HG02571 (cell line): Measurements from ENCODE around the gene SERPINA12.
"Not testable (repeated sequence)": the region's sequence is repeated elsewhere in the genome, so short reads cannot be mapped to it uniquely, and the experiment has no call there.

ENCODE experiments used
- ATAC-seq: cut with Tn5 transposase; IDR thresholded peaks from one replicate; pipeline ENCODE4 v1.9.1; 2021; ENCODE audit warnings: mild to moderate bottlenecking, moderate library complexity; ENCODE audit not compliant: unreplicated experiment

Gene SERPINA12

GRCh38 chr14:94538070-94538740 lies 28.9 kb upstream of the SERPINA12 start:
- ATAC-seq = no peak

GRCh38 chr14:94536836-94537235 lies 27.6 kb upstream of the SERPINA12 start:
- no peak for ATAC-seq

DNA sequence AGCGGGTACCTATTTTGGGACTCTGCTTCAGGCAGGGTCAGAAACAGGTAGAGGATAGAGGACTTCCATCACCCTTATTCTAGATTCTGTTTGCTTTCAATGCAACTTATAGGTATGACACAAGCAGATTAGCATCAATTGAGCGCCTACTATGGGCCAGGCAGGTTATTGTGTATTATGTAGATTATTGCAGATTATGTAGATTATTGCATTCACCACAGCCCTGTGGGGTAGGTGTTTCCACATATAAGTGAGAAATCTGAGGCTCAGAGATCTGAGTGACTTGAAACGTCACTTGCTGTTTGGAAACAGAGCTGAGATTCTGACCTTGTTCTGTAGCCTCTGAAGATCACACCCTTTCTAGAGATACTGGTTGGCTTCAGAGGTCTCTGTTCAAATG lies 26.2 kb upstream of the SERPINA12 start:
- ATAC-seq = no peak

DNA sequence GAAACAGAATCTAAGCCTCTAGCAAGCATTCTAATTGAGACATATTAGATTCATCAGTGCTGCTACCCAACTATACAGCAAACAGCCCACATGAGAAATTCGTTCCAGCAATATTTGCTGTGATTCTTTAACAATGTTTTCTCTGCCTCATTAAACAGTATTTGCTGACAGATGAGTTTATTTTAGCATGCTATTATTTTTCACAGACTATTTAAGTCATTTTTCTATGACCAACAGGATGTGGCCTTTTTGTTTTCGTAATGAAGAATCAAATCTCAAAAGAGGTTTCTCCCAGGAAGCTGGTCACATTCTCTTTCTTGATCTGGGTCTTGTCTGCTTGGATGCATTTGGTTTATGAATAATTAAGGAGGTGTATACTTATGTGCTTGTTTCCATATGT lies 23.2 kb upstream of the SERPINA12 start:
- ATAC-seq = no peak

DNA sequence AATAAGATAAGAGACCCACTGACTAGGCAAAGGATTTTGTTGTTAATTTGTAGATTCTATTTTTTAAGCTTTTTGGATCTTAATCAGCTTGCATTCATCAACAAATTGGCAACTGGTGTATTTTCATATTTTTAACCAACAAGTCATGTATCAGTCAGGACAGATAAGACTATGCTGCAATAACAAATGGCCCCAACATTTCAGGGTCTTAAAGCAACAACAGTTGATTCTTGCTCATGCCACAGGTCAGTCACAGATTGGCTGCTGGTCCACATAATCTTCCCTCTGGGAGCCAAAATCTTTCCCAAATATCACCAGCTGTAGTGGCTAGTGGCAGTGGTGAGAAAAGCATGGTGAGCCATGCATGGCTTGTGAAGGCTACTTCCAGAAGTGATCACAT lies 21.9 kb upstream of the SERPINA12 start:
- ATAC-seq = no peak

DNA sequence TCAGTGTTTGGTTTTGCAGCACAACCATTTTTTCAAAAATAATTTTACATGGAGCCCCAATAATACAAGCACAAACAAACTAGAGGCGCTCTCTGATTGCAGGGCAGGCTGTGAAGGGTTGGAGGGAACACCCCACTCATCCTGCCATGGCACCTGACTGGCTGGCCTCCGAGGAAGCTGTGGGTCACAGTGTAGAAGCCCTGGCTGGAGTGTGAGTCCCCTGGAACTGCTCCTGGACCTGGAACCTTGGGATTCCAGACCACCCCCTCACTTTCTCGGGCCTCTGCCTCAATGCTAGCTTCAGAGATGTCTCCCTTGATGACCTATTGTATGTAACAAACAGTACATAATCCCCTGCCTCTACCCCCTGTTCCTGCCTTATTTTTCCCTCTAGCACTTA lies 14.8 kb upstream of the SERPINA12 start:
- ATAC-seq = no peak

GRCh38 chr14:94523265-94523664 lies 14.0 kb upstream of the SERPINA12 start:
- no peak for ATAC-seq

DNA sequence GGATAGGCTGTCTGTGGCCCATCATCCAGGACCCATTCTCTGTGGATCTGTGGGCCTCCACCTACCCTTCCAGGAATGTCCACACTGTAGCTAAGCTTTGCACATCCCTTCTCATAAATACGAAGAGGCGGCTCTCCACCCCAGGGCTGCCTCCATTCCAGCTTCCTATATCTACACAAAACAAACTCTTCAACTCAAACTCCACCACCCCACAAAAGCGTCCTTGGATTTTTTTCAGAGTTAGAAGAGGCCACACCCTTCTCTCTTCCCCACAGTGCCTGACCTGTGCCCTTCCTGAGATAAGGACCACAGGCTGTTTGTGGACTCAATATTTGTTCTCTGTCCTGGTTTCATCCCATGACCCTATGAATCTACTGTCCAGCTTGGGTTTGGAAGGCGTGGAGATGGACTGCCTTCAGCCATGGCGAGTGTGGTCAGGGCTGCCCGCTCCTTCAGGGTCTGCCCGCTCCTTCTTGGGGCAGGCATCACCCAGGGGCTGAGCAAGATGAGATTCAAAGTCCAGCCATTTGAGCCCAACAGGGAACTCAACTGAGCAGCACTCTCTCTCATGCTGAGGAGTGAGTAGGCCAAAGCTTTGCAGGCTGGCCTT lies 13.0 kb upstream of the SERPINA12 start:
- ATAC-seq = no peak

- no peak for ATAC-seq
Measured at GRCh38 chr14:94521375-94522114, 12.3 kb upstream of the SERPINA12 start.

DNA sequence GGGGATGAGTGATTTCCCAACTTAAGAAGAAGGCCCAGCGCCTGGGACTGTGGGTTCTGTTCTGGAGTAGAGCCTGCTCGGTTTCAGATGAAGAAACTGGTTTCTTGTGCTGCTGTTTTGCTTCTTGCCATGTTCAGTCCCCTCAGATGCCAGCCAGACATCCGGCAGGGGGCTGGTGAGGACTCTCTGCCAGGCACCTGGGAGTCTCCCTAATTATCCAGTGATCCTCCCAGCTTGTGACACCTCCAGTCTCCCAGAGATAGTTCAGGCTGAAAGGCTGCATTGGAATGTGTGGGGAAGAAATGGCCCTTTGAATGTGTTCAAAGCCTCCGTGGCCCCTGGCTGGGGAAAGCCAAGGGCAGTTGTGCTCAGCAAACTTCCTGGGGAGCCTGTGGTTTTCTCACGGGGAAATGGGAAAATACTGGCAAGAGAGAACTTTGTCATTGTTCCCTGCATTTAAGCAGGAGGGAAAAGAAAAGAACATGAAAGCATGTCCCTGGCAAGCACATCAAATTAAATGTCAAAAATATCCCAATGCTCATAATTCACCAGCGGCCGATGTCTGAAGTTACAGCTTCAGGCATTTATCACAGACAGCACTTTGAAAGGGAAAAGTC lies 8.5 kb upstream of the SERPINA12 start:
- no peak for ATAC-seq

DNA sequence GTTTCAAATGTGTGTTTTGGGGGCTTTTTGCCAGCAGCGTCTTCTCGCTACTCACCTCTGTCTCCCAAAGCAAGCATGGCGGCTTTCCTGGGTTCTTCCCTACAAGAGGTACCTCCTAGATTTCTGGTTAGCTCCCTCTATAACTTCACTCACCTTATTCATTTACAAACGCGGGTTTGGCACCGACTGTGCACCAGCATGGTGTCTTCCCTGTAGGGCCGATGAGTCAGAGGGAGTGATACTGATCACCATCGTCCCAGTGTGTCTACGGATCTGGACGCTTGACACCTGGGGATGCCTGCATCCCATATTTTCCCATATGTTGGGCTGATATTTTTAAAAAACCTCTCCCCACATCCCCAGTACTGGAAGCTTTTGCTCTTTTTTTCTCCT lies 8.0 kb upstream of the SERPINA12 start:
- no peak for ATAC-seq

DNA sequence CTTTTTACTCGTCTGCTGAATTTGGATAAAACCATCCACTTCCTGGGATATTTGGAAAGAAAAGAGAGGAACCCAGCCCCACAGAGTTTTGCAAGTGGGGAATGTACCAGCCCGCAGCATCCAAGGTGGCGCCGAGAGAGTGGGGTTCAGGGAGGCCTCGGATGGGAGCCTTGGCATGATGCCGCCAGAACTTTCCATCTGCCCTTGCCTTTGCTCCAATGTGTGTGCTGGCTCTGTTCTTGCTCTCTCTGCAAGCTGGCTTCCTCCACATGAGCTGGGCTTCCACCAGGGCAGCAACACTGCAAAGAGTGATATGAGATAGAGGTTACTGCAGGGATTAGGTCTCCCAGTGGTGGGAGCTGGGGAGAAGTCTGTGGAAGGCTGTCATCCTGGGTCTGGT lies 6.6 kb upstream of the SERPINA12 start:
- ATAC-seq = no peak

DNA sequence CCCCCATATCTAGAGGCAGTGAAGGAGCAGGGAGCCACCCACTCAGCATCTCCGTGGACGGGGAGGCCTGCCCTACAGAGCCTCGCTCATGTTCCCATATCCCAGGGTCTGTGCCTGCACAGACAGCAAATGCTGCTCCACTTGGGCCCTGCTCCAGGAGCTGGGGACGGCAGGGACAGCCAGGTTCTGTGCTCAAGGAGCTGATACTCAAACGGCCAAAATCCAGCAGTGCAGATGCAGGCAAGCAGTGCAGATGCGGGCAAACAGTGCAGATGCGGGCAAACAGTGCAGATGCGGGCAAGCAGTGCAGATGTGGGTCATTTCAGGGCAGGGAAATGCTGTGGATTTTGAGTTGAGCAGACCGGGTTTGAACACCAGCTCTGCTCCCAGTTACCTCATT lies 6.2 kb upstream of the SERPINA12 start:
- no peak for ATAC-seq

DNA sequence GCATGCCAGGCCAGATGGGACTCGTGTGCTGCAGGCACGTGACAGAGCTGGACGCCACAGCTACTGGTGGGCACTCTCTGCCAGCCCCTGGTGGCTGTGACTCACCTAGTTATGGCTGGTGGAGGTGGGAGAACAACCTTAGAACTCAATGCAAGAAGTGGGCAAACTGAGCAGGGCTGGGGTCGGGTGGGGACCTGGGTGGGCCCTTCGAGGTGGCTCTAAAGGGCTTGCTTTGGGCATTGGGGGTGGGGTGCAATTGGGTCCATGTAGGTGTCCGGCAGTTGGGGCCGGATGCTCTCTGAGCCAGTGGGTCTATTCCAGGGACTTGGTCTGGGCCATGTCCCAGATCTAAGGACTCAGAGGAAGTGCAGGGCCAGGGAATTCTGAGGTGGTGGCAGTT lies 5.1 kb upstream of the SERPINA12 start:
- no peak for ATAC-seq

DNA sequence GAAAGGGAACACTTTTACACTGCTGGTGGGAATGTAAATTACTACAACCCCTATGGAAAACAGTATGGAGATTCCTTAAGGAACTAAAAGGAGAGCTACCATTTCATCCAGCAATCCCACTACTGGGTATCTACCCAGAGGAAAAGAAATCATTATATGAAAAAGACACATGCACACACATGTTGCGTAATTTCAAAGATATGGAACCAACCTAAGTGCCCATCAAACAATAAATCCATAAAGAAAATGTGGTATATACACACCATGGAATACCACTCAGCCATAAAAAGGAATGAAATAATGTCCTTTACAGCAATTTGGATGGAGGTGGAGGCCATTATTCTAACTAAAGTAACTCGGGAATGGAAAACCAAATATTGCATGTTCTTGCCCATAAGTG lies 1.2 kb upstream of the SERPINA12 start:
- not testable (repeated sequence) for ATAC-seq

DNA sequence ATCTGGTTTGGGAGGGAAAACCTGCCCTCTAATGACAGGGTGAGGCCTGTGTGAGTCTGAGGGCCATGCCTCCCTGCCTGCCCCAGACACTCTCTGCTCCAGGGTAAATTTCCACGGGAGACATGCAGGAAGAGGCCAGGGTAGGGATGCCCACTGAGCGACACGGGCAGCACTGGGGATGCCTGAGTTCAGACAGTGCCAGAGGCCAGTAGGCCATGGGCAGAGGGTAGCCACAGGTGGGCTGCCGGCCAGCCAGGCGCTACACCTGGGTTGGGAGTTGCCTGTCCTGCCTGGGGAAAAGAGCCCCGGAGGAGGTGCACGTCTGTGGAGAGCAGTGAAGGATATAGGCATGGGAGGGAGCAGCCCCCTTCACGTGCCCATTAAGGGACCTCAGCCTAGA lies 3.6 kb downstream of the SERPINA12 start:
- no peak for ATAC-seq

- no peak for ATAC-seq
Measured at GRCh38 chr14:94505206-94505605, 4.1 kb downstream of the SERPINA12 start.

- ATAC-seq = no peak
Measured at GRCh38 chr14:94501588-94502516, 7.4 kb downstream of the SERPINA12 start.

GRCh38 chr14:94500264-94500663 lies 9.0 kb downstream of the SERPINA12 start:
- no peak for ATAC-seq

DNA sequence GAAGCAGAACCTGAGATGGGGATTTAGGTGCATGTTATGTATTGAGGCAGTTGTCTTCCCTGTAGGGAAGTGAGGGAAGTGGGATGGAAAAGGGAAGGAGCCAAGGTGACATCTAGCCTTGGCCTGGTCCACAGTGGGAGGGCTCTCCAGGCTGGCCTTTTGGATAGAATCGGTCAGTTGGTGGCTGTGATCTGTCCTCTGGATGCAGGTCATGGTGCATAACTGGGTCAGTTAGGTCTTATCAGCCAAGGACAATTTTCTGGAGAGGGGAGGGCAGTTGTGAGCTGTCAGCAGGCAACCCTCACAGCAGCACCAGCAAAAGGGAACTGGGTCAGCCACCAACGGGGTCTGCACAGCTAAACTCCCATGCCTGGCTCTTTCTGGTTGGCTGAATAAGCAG lies 9.6 kb downstream of the SERPINA12 start:
- no peak for ATAC-seq

- no peak for ATAC-seq
Measured at GRCh38 chr14:94498215-94498614, 11.1 kb downstream of the SERPINA12 start.
